NCI-H128 (cell line): ENCODE data around the gene RGS6.

Experiments
- DNase-seq: peaks from one replicate; lab custom pipeline; 2025; ENCODE audit not compliant: unreplicated experiment; lab: John Stamatoyannopoulos, UW

The RGS6 gene

GRCh38 chr14:72600551-72601330 lies 668.5 kb downstream of the RGS6 start:
- DNase-seq: no peak

GRCh38 chr14:72603639-72604038 lies 671.4 kb downstream of the RGS6 start:
- no peak for DNase-seq

- DNase-seq: no peak
Measured at GRCh38 chr14:72604133-72604532, 671.9 kb downstream of the RGS6 start.

GRCh38 chr14:72605096-72605920 lies 673.1 kb downstream of the RGS6 start:
- DNase-seq: no peak

- DNase-seq: no peak
Measured at GRCh38 chr14:72605921-72606220, 673.6 kb downstream of the RGS6 start.

GRCh38 chr14:72606879-72607278 lies 674.6 kb downstream of the RGS6 start:
- DNase-seq: no peak

GRCh38 chr14:72607386-72608130 lies 675.3 kb downstream of the RGS6 start:
- no peak for DNase-seq

GRCh38 chr14:72608391-72609204 lies 676.4 kb downstream of the RGS6 start:
- no peak for DNase-seq

GRCh38 chr14:72609205-72609916 lies 677.1 kb downstream of the RGS6 start:
- no peak for DNase-seq

GRCh38 chr14:72610096-72610830 lies 678.0 kb downstream of the RGS6 start:
- no peak for DNase-seq

- no peak for DNase-seq
Measured at GRCh38 chr14:72610831-72611200, 678.6 kb downstream of the RGS6 start.

- DNase-seq: no peak
Measured at GRCh38 chr14:72611506-72611905, 679.3 kb downstream of the RGS6 start.

GRCh38 chr14:72612041-72612440 lies 679.8 kb downstream of the RGS6 start:
- no peak for DNase-seq

GRCh38 chr14:72613231-72613974 lies 681.2 kb downstream of the RGS6 start:
- DNase-seq: no peak

- DNase-seq: no peak
Measured at GRCh38 chr14:72613975-72614319, 681.7 kb downstream of the RGS6 start.

GRCh38 chr14:72614365-72614764 lies 682.1 kb downstream of the RGS6 start:
- DNase-seq: no peak

GRCh38 chr14:72614891-72615415 lies 682.7 kb downstream of the RGS6 start:
- DNase-seq: no peak

GRCh38 chr14:72615451-72616121 lies 683.4 kb downstream of the RGS6 start:
- no peak for DNase-seq
